H1 (cell line): Measurements from ENCODE around the gene CA5A. TPM values are rescaled to one million over a fixed set of nuclear protein-coding genes. Genes with fewer than 3 reads are reported as not detected.

ENCODE experiments used
- CTCF ChIA-PET: fragments of 300-600 bp; sonication (Branson Sonifier 250); formaldehyde crosslinking; loops from one replicate; lab custom pipeline; 2021; ENCODE audit not compliant: partially characterized antibody; lab: Charles Lee
- POLR2A ChIA-PET: fragments of 300-600 bp; sonication (Branson Sonifier 250); formaldehyde crosslinking; loops from one replicate; lab custom pipeline; 2021; ENCODE audit warnings: inconsistent platforms; ENCODE audit not compliant: partially characterized antibody; lab: Charles Lee
- DNase-seq, 2 experiments: peaks; one replicate each; pipeline versions ENCODE4 v3.0.0 to v3.0.0-alpha.2; 2010 to 2022; ENCODE audit warnings: low spot score in 2 of 2, low read depth in 1 of 2, mixed read lengths in 1 of 2
- FAIRE-seq: peaks from 2 replicates; lab custom pipeline; 2011; peaks lifted over from hg19 to GRCh38; lab: Jason Lieb, UNC
- H2AFZ ChIP-seq: 2 replicates; pipeline ENCODE4 v1.8.1; 2012; ENCODE audit warnings: low read length, inconsistent platforms
- H2AK5ac ChIP-seq: 2 replicates; pipeline ENCODE4 v1.6.1; 2013; ENCODE audit warnings: low read depth, low read length
- H2BK120ac ChIP-seq: replicated peaks from 2 replicates; pipeline ENCODE3; 2013; ENCODE audit warnings: low read depth, low read length, inconsistent platforms
- H2BK12ac ChIP-seq: 2 replicates; pipeline ENCODE4 v1.6.1; 2013; ENCODE audit warnings: low read depth, low read length
- H2BK15ac ChIP-seq: 2 replicates; pipeline ENCODE4 v1.6.1; 2013; ENCODE audit warnings: low read length
- H2BK20ac ChIP-seq: 2 replicates; pipeline ENCODE4 v1.6.1; 2013; ENCODE audit warnings: low read length
- H2BK5ac ChIP-seq: 2 replicates; pipeline ENCODE4 v1.6.1; 2013; ENCODE audit warnings: low read depth, low read length
- H3K14ac ChIP-seq: 2 replicates; pipeline ENCODE4 v1.6.1; 2013; ENCODE audit warnings: inconsistent platforms; ENCODE audit not compliant: insufficient read length
- H3K18ac ChIP-seq: 2 replicates; pipeline ENCODE4 v1.6.1; 2013; ENCODE audit warnings: low read length; ENCODE audit errors: extremely low read depth
- H3K23ac ChIP-seq: 2 replicates; pipeline ENCODE4 v1.6.1; 2013; ENCODE audit warnings: inconsistent platforms; ENCODE audit not compliant: insufficient read length
- H3K23me2 ChIP-seq: 2 replicates; pipeline ENCODE4 v1.6.1; 2013; ENCODE audit warnings: low read depth, low read length
- H3K27ac ChIP-seq: 2 replicates; pipeline ENCODE4 v1.6.1; 2011; ENCODE audit warnings: low read depth, low read length, inconsistent platforms
- H3K27me3 ChIP-seq, 4 experiments: replicated peaks in 1 of 4; 1 replicate in 1 of 4; 2 replicates in 3 of 4; pipeline versions ENCODE4 v1.6.1 to v1.8.1; 2011 to 2013; ENCODE audit warnings: low read length in 3 of 4, mild to moderate bottlenecking in 3 of 4, inconsistent platforms in 2 of 4, mixed read lengths in 2 of 4, moderate library complexity in 1 of 4; ENCODE audit not compliant: control insufficient read depth in 3 of 4, insufficient read depth in 3 of 4; ENCODE audit errors: extremely low read depth in 1 of 4
- H3K36me3 ChIP-seq, 4 experiments: 2 replicates each; pipeline versions ENCODE4 v1.6.1 to v1.8.1; 2011 to 2013; ENCODE audit warnings: mild to moderate bottlenecking in 4 of 4, low read length in 3 of 4, moderate library complexity in 2 of 4, control low read depth in 1 of 4, inconsistent platforms in 1 of 4; ENCODE audit not compliant: insufficient read depth in 4 of 4, control insufficient read depth in 2 of 4
- H3K4ac ChIP-seq: replicated peaks from 2 replicates; pipeline ENCODE3; 2013; ENCODE audit warnings: low read length, low read depth, mixed read lengths, inconsistent platforms; ENCODE audit not compliant: insufficient read length
- H3K4me1 ChIP-seq, 4 experiments: replicated peaks in 1 of 4; 1 replicate in 1 of 4; 2 replicates in 3 of 4; pipeline versions ENCODE4 v1.6.1 to v1.8.1; 2011 to 2013; ENCODE audit warnings: low read length in 3 of 4, inconsistent platforms in 2 of 4, mixed read lengths in 1 of 4; ENCODE audit not compliant: insufficient read depth in 4 of 4, control insufficient read depth in 3 of 4
- H3K4me2 ChIP-seq, 2 experiments: 2 replicates each; pipeline versions ENCODE4 v1.6.1 to v1.8.1; 2011 to 2013; ENCODE audit warnings: low read depth in 2 of 2, low read length in 2 of 2, control low read depth in 1 of 2, inconsistent platforms in 1 of 2, mild to moderate bottlenecking in 1 of 2; ENCODE audit not compliant: insufficient read depth in 1 of 2
- H3K4me3 ChIP-seq, 4 experiments: fragments of 200-600, 300-600 bp in 1 of 4; sonication (generic), shearing (Covaris generic), sonication (Bioruptor Twin) in 1 of 4; 2 replicates each; pipeline versions ENCODE4 v1.5.1 to v1.8.1; 2011 to 2016; ENCODE audit warnings: low read length in 4 of 4, low read depth in 3 of 4, control low read depth in 2 of 4, inconsistent platforms in 2 of 4, mild to moderate bottlenecking in 2 of 4, mixed read lengths in 1 of 4, moderate library complexity in 1 of 4; ENCODE audit not compliant: insufficient read depth in 2 of 4; ENCODE audit errors: extremely low read depth in 1 of 4
- H3K56ac ChIP-seq: replicated peaks from 2 replicates; pipeline ENCODE3; 2013; ENCODE audit warnings: low read depth, mild to moderate bottlenecking, mixed read lengths, low read length, inconsistent platforms; ENCODE audit not compliant: insufficient read length
- H3K79me1 ChIP-seq: 2 replicates; pipeline ENCODE4 v1.6.1; 2013; ENCODE audit warnings: low read depth, low read length, control low read depth
- H3K79me2 ChIP-seq, 2 experiments: 2 replicates each; pipeline versions ENCODE4 v1.6.1 to v1.8.1; 2012 to 2013; ENCODE audit warnings: low read length in 2 of 2, mild to moderate bottlenecking in 2 of 2, inconsistent platforms in 1 of 2; ENCODE audit not compliant: insufficient read depth in 2 of 2, control insufficient read depth in 1 of 2
- H3K9ac ChIP-seq, 4 experiments: replicated peaks in 1 of 4; 1 replicate in 1 of 4; 2 replicates in 3 of 4; pipeline versions ENCODE4 v1.6.1 to v1.8.1; 2011 to 2013; ENCODE audit warnings: low read depth in 3 of 4, low read length in 3 of 4, control low read depth in 2 of 4, mild to moderate bottlenecking in 2 of 4, moderate library complexity in 2 of 4, inconsistent platforms in 1 of 4; ENCODE audit errors: extremely low read depth in 1 of 4
- H3K9me3 ChIP-seq, 2 experiments: 2 replicates each; pipeline versions ENCODE4 v1.6.1 to v1.8.1; 2012 to 2013; ENCODE audit warnings: mild to moderate bottlenecking in 2 of 2, moderate library complexity in 2 of 2, control low read depth in 1 of 2, inconsistent platforms in 1 of 2, low read depth in 1 of 2, low read length in 1 of 2, mixed read lengths in 1 of 2; ENCODE audit not compliant: insufficient read depth in 2 of 2
- H4K20me1 ChIP-seq, 2 experiments: replicated peaks in 1 of 2; 2 replicates each; pipeline versions ENCODE3 to v1.8.1; 2011 to 2013; ENCODE audit warnings: inconsistent platforms in 2 of 2, low read length in 2 of 2, mild to moderate bottlenecking in 1 of 2; ENCODE audit not compliant: insufficient read depth in 2 of 2, control insufficient read depth in 1 of 2
- H4K5ac ChIP-seq: 2 replicates; pipeline ENCODE4 v1.6.1; 2013; ENCODE audit warnings: low read length, low read depth, mixed read lengths, inconsistent platforms; ENCODE audit not compliant: insufficient read length
- H4K8ac ChIP-seq: 2 replicates; pipeline ENCODE4 v1.8.0; 2013; ENCODE audit warnings: mild to moderate bottlenecking, moderate library complexity, low read length, inconsistent platforms; ENCODE audit not compliant: insufficient read depth; ENCODE audit errors: extremely low read depth
- H4K91ac ChIP-seq: replicated peaks from 2 replicates; pipeline ENCODE3; 2013; ENCODE audit warnings: low read length, mixed read lengths, inconsistent platforms; ENCODE audit not compliant: insufficient read length
- CBX5 ChIP-seq: fragments of 300-800, 300-1000 bp; sonication (generic); IDR thresholded peaks from 2 replicates; pipeline ENCODE4 v1.7.1; 2016; ENCODE audit warnings: antibody characterized with exemption, low read length, low read depth
- CHD1 ChIP-seq: IDR thresholded peaks from 2 replicates; pipeline ENCODE4 v1.6.1; 2012; ENCODE audit warnings: low read depth, low read length, improper control_type of control experiment
- CHD2 ChIP-seq: IDR thresholded peaks from 2 replicates; pipeline ENCODE4 v1.6.1; 2012; ENCODE audit warnings: low read length, improper control_type of control experiment
- HDAC6 ChIP-seq: IDR thresholded peaks from one replicate; pipeline ENCODE4 v1.7.1; 2012; ENCODE audit warnings: low read depth, mild to moderate bottlenecking, inconsistent platforms, low read length, moderate library complexity
- JUN ChIP-seq: IDR thresholded peaks from 2 replicates; pipeline ENCODE4 v1.6.1; 2011; ENCODE audit warnings: low read depth, mild to moderate bottlenecking, improper control_type of control experiment, low read length
- KDM4A ChIP-seq: IDR thresholded peaks from one replicate; pipeline ENCODE4 v1.7.1; 2012; ENCODE audit warnings: low read depth, mild to moderate bottlenecking, moderate library complexity, low read length, inconsistent platforms; ENCODE audit not compliant: severe bottlenecking
- MAFK ChIP-seq: IDR thresholded peaks from 2 replicates; pipeline ENCODE4 v1.6.1; 2012; ENCODE audit warnings: low read depth, mild to moderate bottlenecking, improper control_type of control experiment, low read length
- PHF8 ChIP-seq: fragments of 200-600 bp; sonication (generic); conservative IDR thresholded peaks from 2 replicates; pipeline ENCODE4 v1.7.1; 2012; ENCODE audit warnings: low read depth, mild to moderate bottlenecking, inconsistent platforms, low read length, moderate library complexity
- TAF7 ChIP-seq: optimal IDR thresholded peaks from 2 replicates; pipeline ENCODE3; 2011; ENCODE audit warnings: low read depth, mild to moderate bottlenecking, inconsistent platforms, low read length, moderate library complexity, borderline replicate concordance
- WGBS, 2 experiments: shearing (Covaris generic) in 1 of 2; methylation state at CpG; one replicate each; pipeline versions ENCODE4 v1.1.6 to v1.1.7; 2013 to 2015; ENCODE audit warnings: low lambda C conversion rate in 2 of 2, mixed read lengths in 2 of 2, inconsistent platforms in 1 of 2, low coverage in 1 of 2, missing lambda C conversion rate in 1 of 2; ENCODE audit not compliant: insufficient replicate concordance in 2 of 2, insufficient coverage in 1 of 2, insufficient read length in 1 of 2; ENCODE audit errors: extremely low coverage in 1 of 2, missing lambda C conversion rate in 1 of 2; 5-methylcytosine and 5-hydroxymethylcytosine counted together
- polyA plus RNA-seq, 7 experiments: library from polyadenylated mRNA; depleted of rRNA in 3 of 7; stranded (reverse) in 5 of 7; unstranded in 2 of 7; fragments of >200 nt in 5 of 7; fragments of 200-250 nt in 2 of 7; gene quantifications; 1 replicate in 5 of 7; 2 replicates in 1 of 7; 4 replicates in 1 of 7; pipeline versions ENCODE4 v1.2.1 to v1.2.3, GENCODE V29; 2011 to 2013; ENCODE audit warnings: missing spikeins in 2 of 7, mixed read lengths in 2 of 7
- total RNA-seq: library from RNA; stranded (reverse); fragmentation: NEBNext Ultra II Directional; extraction: Animal tissue kit (Norgen Biotek cat#: 25700); gene quantifications from 2 replicates; pipeline ENCODE4 v1.2.1, GENCODE V29; 2021

The CA5A gene
- total and polyA plus RNA-seq, 2 of the 8 experiments (the other 6 are each of a cell fraction or from before 2014, with no cell fraction given): not detected

GRCh38 chr16:87845807-87846619, 90.3 kb downstream of the CA5A start:
- Histone ChIP-seq H3K36me3 (peaks cover 11 to 26% (median 13%) of the 10 kb centered on the region in 4 experiments; a peak in 7 of 8 replicates), H3K9me3 (no peaks in the 10 kb centered on the region), H3K79me1 (peaks cover 10% of the 10 kb centered on the region), H3K18ac (no peak overlapping the region), H3K79me2 (peaks cover 0 to 76% of the 10 kb centered on the region in 2 experiments; a peak in 3 of 4 replicates), H4K20me1 (peaks cover 18 to 26% of the 10 kb centered on the region in 2 experiments), H2AK5ac (no peak overlapping the region), H3K4me2 (no peak overlapping the region), H4K8ac (no peak overlapping the region), H2BK15ac (no peak overlapping the region), H3K27ac (no peak overlapping the region; the same call in 1 of the 2 replicates), H2BK120ac (no peak overlapping the region), H2BK12ac (no peak overlapping the region), H2AFZ (no peak overlapping the region), H4K5ac (no peak overlapping the region), H3K4me1 (peaks cover 0 to 16% (median 4%) of the 10 kb centered on the region in 4 experiments; a peak in 5 of 7 replicates), H3K23me2 (no peaks in the 10 kb centered on the region), H4K91ac (no peak overlapping the region), H2BK5ac (no peak overlapping the region), H3K9ac (no peak overlapping the region), H3K4ac (no peak overlapping the region), H2BK20ac (no peak overlapping the region), H3K4me3 (no peak overlapping the region), H3K27me3 (no peaks in the 10 kb centered on the region), H3K14ac (no peak overlapping the region), H3K56ac (no peak overlapping the region), H3K23ac (no peak overlapping the region)
- ChIA-PET CTCF (interaction anchor here (0.6 to 9.1 kb wide), 23 partner anchors 10 to 662 kb away, joined by 3 to 120 read pairs (median 5); partner anchors contain the start of gene SLC7A5), POLR2A (interaction anchor here (0.6 to 27.1 kb wide), 8 partner anchors 10 to 385 kb away, joined by 3 to 507 read pairs (median 6); partner anchors contain the start of gene SLC7A5)
- no peak for TF ChIP-seq PHF8
- TF ChIP-seq CBX5: no peak
- no peak for TF ChIP-seq KDM4A
- no peak for TF ChIP-seq CHD2
- TF ChIP-seq MAFK: no peak
- no peak for TF ChIP-seq TAF7
- TF ChIP-seq HDAC6: no peak
- TF ChIP-seq JUN: no peak
- no peak for TF ChIP-seq CHD1
- WGBS, 2 experiments: 90% methylated on average over 31 of the region's 31 CpGs; no CpG with 5 or more reads in 1 of the 2 experiments
- no peak for FAIRE-seq
- no peak for DNase-seq
